ENCODE data around the gene MB21D2. TPM values are rescaled to one million over a fixed set of nuclear protein-coding genes. Genes with fewer than 3 reads are reported as not detected.

MB21D2 gene
- total RNA-seq, 3 donors from 2014 or later: 1.9 to 4.0 (median 2.7) TPM

- DNase-seq (no peak), ATAC-seq (no peak)
- no peak for TF ChIP-seq CTCF (IDR thresholded peaks at IDR 0.05)
- intact Hi-C loops (cut with DNase I, micrococcal nuclease): no loop called here
- Histone ChIP-seq H3K36me3 (ENCODE audit: low read depth) (no peaks in the 10 kb centered on the region), H3K4me1 (ENCODE audit: low read depth) (no peaks in the 10 kb centered on the region), H3K9me3 (no peaks in the 10 kb centered on the region), H3K4me3 (no peak overlapping the region)
These were observed 10.7 kb downstream of the MB21D2 start for GRCh38 chr3:192906940-192907339.

- no peak for ATAC-seq
- Histone ChIP-seq H3K9me3 (no peaks in the 10 kb centered on the region), H3K4me3 (no peak overlapping the region), H3K36me3 (ENCODE audit: low read depth) (no peaks in the 10 kb centered on the region), H3K4me1 (ENCODE audit: low read depth) (no peaks in the 10 kb centered on the region)
- DNase-seq: no peak
- intact Hi-C loops (cut with DNase I, micrococcal nuclease): no loop called here
- TF ChIP-seq CTCF (IDR thresholded peaks at IDR 0.05): no peak
These were observed 11.5 kb downstream of the MB21D2 start for GRCh38 chr3:192905980-192906678.

GRCh38 chr3:192904632-192905289, 12.9 kb downstream of the MB21D2 start:
- H3K4me3 ChIP-seq: no peak overlapping the region
- H3K36me3 ChIP-seq (ENCODE audit: low read depth): no peaks in the 10 kb centered on the region
- no peaks in the 10 kb centered on the region for H3K4me1 ChIP-seq (ENCODE audit: low read depth)
- TF ChIP-seq CTCF (IDR thresholded peaks at IDR 0.05): no peak
- intact Hi-C loops (cut with DNase I, micrococcal nuclease): no loop called here
- H3K9me3 ChIP-seq: no peaks in the 10 kb centered on the region
- ATAC-seq (no peak), DNase-seq (no peak)

- Histone ChIP-seq H3K9me3 (no peaks in the 10 kb centered on the region), H3K4me3 (no peak overlapping the region), H3K4me1 (ENCODE audit: low read depth) (no peaks in the 10 kb centered on the region), H3K36me3 (ENCODE audit: low read depth) (no peaks in the 10 kb centered on the region)
- DNase-seq: no peak
- no peak for TF ChIP-seq CTCF (IDR thresholded peaks at IDR 0.05)
- ATAC-seq: no peak
- intact Hi-C loops (cut with DNase I, micrococcal nuclease): no loop called here
These were observed 15.1 kb downstream of the MB21D2 start for GRCh38 chr3:192902549-192902948.

- no peak for TF ChIP-seq CTCF (IDR thresholded peaks at IDR 0.05)
- H3K4me1 ChIP-seq (ENCODE audit: low read depth): no peaks in the 10 kb centered on the region
- no peak overlapping the region for H3K4me3 ChIP-seq
- no peak for ATAC-seq
- H3K9me3 ChIP-seq: no peaks in the 10 kb centered on the region
- intact Hi-C loops (cut with DNase I, micrococcal nuclease): no loop called here
- DNase-seq: no peak
- H3K36me3 ChIP-seq (ENCODE audit: low read depth): no peaks in the 10 kb centered on the region
These were observed 16.2 kb downstream of the MB21D2 start for GRCh38 chr3:192901435-192901834.

All from mucosa of descending colon (tissue), 3 donors.